SK-N-MC (cell line): Measurements from ENCODE around the gene ZNF423.

Experiments used
- EZH2 ChIP-seq: fragments of 200-600 bp; sonication (generic); IDR thresholded peaks from one replicate; pipeline ENCODE4 v1.6.1; 2017; ENCODE audit warnings: antibody characterized with exemption
- FOXP2 ChIP-seq: optimal IDR thresholded peaks from 2 replicates; pipeline ENCODE3; 2011; ENCODE audit warnings: mild to moderate bottlenecking, moderate library complexity; ENCODE audit not compliant: insufficient read depth; ENCODE audit errors: extremely low read length, control extremely low read depth
- POLR2AphosphoS5 ChIP-seq: IDR thresholded peaks from 2 replicates; pipeline ENCODE4 v1.6.1; 2012; ENCODE audit warnings: mild to moderate bottlenecking, low read depth, low read length, borderline replicate concordance

DNA sequence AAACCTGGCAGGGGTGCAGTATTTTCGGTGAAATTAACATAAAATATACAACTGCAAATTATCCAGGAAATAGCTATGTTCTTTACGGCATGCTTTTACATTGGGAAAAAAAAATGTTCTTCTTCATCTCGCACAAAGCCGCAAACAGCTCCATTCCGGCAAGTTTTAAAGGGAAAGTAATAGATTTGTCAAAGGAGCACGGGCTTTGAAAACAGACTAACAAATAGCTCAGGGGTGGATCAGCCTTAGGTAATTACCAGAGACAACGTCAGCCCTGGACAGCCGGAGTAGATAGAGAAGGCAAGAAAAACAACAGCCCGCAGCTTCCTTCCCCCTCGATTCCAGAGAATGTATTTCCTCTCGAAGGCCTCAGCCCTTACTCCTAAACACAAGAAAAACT lies 259.8 kb downstream of the ZNF423 start:
- TF ChIP-seq EZH2 (no peak), POLR2AphosphoS5 (no peak), FOXP2 (no peak)
